GM12891 (cell line): Measurements from ENCODE around the gene FLAD1.

ENCODE experiments used
- POLR2A ChIP-seq: IDR thresholded peaks from 2 replicates; pipeline ENCODE4 v1.6.1; 2011; ENCODE audit warnings: low read depth, low read length, control low read depth
- POLR2AphosphoS5 ChIP-seq: IDR thresholded peaks from 2 replicates; pipeline ENCODE4 v1.6.1; 2011; ENCODE audit warnings: low read depth, low read length, control low read depth

DNA sequence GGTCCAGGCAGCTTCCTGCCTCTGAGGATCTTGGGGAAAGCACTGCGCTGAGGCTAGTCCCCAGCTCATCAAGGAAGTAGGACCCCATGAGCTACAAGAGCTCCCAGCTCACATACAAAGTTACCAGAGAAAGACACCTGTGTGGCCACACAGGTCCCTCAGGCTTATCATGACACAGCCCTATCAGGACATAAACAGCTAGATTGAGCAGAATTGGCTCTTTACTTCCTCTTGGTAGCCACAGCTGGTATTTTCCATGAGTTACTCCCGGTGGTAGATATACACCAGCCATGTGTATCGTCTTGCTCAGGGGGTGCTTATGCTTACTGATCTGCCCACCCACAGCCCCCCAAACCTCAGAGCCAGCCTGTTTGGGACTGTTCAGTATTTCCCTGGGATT lies 11.4 kb downstream of the FLAD1 start:
- TF ChIP-seq POLR2A (no peak), POLR2AphosphoS5 (no peak)
